ENCODE data around the gene FANCB.
A peak's percentile ranks its signal among the peaks of the same experiment; 100 is the strongest.

Gene FANCB

GRCh38 chrX:14872355-14872754 is 514 bp downstream of the FANCB start:
- no peak for TF ChIP-seq CTCF (IDR thresholded peaks at IDR 0.05; ENCODE audit: unreplicated experiment in 3 of 3)
- no peaks in the 10 kb centered on the region for H3K4me1 Mint-ChIP-seq
- H3K27me3 Mint-ChIP-seq (ENCODE audit: low read depth), result no peaks in the 10 kb centered on the region
- peaks cover 16% of the 10 kb centered on the region for H3K9me3 Mint-ChIP-seq
- H3K27ac Mint-ChIP-seq, result no peak overlapping the region
- peak overlapping the region; percentile 91 to 96 (median 93) for H3K4me3 Mint-ChIP-seq
- H3K36me3 Mint-ChIP-seq (ENCODE audit: low read depth), result peaks cover 25% of the 10 kb centered on the region

GRCh38 chrX:14871767-14872166 is 1.1 kb downstream of the FANCB start:
- Mint-ChIP-seq H3K36me3 (ENCODE audit: low read depth) (peaks cover 26% of the 10 kb centered on the region), H3K27me3 (ENCODE audit: low read depth) (no peaks in the 10 kb centered on the region), H3K27ac (no peak overlapping the region), H3K4me1 (no peaks in the 10 kb centered on the region), H3K9me3 (peaks cover 12% of the 10 kb centered on the region), H3K4me3 (peak overlapping the region; percentile 63 to 96 (median 69))
- TF ChIP-seq CTCF (IDR thresholded peaks at IDR 0.05; ENCODE audit: unreplicated experiment in 3 of 3), result no peak

- Mint-ChIP-seq H3K4me3 (no peak overlapping the region), H3K4me1 (no peaks in the 10 kb centered on the region), H3K27ac (no peak overlapping the region), H3K27me3 (ENCODE audit: low read depth) (no peaks in the 10 kb centered on the region), H3K36me3 (ENCODE audit: low read depth) (peaks cover 27% of the 10 kb centered on the region), H3K9me3 (peaks cover 13% of the 10 kb centered on the region)
- TF ChIP-seq CTCF (IDR thresholded peaks at IDR 0.05; ENCODE audit: unreplicated experiment in 3 of 3), result no peak
Measured at GRCh38 chrX:14865201-14865600, 7.7 kb downstream of the FANCB start.

- H3K4me3 Mint-ChIP-seq, result no peak overlapping the region
- no peaks in the 10 kb centered on the region for H3K27me3 Mint-ChIP-seq (ENCODE audit: low read depth)
- H3K36me3 Mint-ChIP-seq (ENCODE audit: low read depth), result peaks cover 27% of the 10 kb centered on the region
Measured at GRCh38 chrX:14864631-14865030, 8.2 kb downstream of the FANCB start.

GRCh38 chrX:14851526-14851925 is 21.3 kb downstream of the FANCB start:
- no peaks in the 10 kb centered on the region for H3K4me1 Mint-ChIP-seq
- no peak overlapping the region for H3K4me3 Mint-ChIP-seq
- no peak for TF ChIP-seq CTCF (IDR thresholded peaks at IDR 0.05; ENCODE audit: unreplicated experiment in 3 of 3)
- H3K9me3 Mint-ChIP-seq, result no peaks in the 10 kb centered on the region
- H3K36me3 Mint-ChIP-seq (ENCODE audit: low read depth), result peaks cover 13% of the 10 kb centered on the region
- H3K27me3 Mint-ChIP-seq (ENCODE audit: low read depth), result no peaks in the 10 kb centered on the region
- H3K27ac Mint-ChIP-seq, result no peak overlapping the region

More at GRCh38 chrX:14864631-14865030, 8.2 kb downstream of the FANCB start:
- Mint-ChIP-seq H3K4me1 (no peaks in the 10 kb centered on the region), H3K9me3 (peaks cover 13% of the 10 kb centered on the region), H3K27ac (no peak overlapping the region)
- TF ChIP-seq CTCF (IDR thresholded peaks at IDR 0.05; ENCODE audit: unreplicated experiment in 3 of 3), result no peak

- peaks cover 3% of the 10 kb centered on the region for H3K9me3 Mint-ChIP-seq
- no peak for TF ChIP-seq CTCF (IDR thresholded peaks at IDR 0.05; ENCODE audit: unreplicated experiment in 3 of 3)
- peaks cover 4% of the 10 kb centered on the region for H3K36me3 Mint-ChIP-seq (ENCODE audit: low read depth)
Measured at GRCh38 chrX:14843666-14844065, 29.2 kb downstream of the FANCB start.

More at GRCh38 chrX:14843666-14844065, 29.2 kb downstream of the FANCB start:
- no peak overlapping the region for H3K4me3 Mint-ChIP-seq
- H3K27ac Mint-ChIP-seq, result no peak overlapping the region
- no peaks in the 10 kb centered on the region for H3K4me1 Mint-ChIP-seq
- no peaks in the 10 kb centered on the region for H3K27me3 Mint-ChIP-seq (ENCODE audit: low read depth)

Measured in nephron (organoid).